ENCODE data around the gene NR2C2AP.

The NR2C2AP gene

GRCh38 chr19:19202707-19203011, 555 bp downstream of the NR2C2AP start:
- Histone ChIP-seq H3K4me1 (ENCODE audit: insufficient read depth, low read length) (no peaks in the 10 kb centered on the region), H3K4me3 (ENCODE audit: low read length) (peak overlapping the region; percentile 94), H3K27ac (ENCODE audit: low read depth, low read length) (peak overlapping the region; percentile 57), H3K27me3 (ENCODE audit: insufficient read depth, low read length) (peaks cover 35% of the 10 kb centered on the region), H3K36me3 (ENCODE audit: insufficient read depth, low read length) (peaks cover 26% of the 10 kb centered on the region), H3K9ac (ENCODE audit: low read depth, low read length) (peak overlapping the region; percentile 89), H3K9me3 (ENCODE audit: insufficient read depth, low read depth, low read length) (no peaks in the 10 kb centered on the region)
- 27% methylated on average over 11 of the region's 11 CpGs for WGBS

DNA sequence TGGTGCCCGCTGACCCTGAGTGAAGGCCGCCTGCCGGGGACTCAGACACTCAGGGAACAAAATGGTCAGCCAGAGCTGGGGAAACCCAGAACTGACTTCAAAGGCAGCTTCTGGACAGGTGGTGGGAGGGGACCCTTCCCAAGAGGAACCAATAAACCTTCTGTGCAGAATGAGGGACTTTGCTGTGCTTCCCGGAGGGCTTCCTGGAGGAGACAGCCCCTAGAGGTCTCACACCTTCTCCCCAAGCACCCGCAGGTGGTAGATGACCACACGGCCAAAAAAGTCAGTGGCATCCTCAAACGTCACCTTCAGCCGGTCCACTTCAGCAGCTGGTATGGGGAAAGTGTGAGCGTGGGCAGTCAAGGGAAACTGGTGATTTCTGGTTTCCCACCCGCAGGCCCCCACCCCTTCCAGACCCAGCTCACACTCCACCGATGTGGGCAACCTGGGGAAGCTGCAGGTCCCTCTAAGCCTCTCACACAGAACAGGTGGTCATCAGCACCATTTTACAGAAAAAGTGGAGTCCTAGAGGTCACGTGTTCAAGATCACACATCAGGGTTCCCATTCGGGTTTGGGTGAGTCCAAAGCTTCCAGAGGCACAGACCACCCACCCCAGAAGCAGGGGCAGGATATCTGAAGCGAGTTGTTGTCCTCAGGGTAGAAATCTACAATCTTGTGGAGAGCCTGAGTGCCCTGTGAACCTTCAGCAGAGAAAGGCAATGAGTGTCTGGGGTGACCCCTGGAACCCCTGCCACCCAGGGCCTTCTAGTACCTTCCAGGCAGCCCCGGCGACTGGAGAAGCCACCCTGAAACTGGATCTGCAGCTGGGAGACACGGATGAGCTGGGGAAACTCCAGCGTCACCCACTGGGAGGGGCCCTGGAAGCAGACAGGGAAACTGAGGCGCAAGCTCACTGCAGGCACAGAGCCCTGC, 1.2 kb downstream of the NR2C2AP start:
- Histone ChIP-seq H3K9me3 (ENCODE audit: insufficient read depth, low read depth, low read length) (no peaks in the 10 kb centered on the region), H3K27ac (ENCODE audit: low read depth, low read length) (no peak overlapping the region), H3K27me3 (ENCODE audit: insufficient read depth, low read length) (peaks cover 28% of the 10 kb centered on the region), H3K36me3 (ENCODE audit: insufficient read depth, low read length) (peaks cover 29% of the 10 kb centered on the region), H3K4me1 (ENCODE audit: insufficient read depth, low read length) (no peaks in the 10 kb centered on the region), H3K4me3 (ENCODE audit: low read length) (peak overlapping the region; percentile 94), H3K9ac (ENCODE audit: low read depth, low read length) (peak overlapping the region; percentile 89)
- 90% methylated on average over 19 of the region's 19 CpGs for WGBS

- no peaks in the 10 kb centered on the region for H3K4me1 ChIP-seq (ENCODE audit: insufficient read depth, low read length)
- no peak overlapping the region for H3K9ac ChIP-seq (ENCODE audit: low read depth, low read length)
- H3K36me3 ChIP-seq (ENCODE audit: insufficient read depth, low read length), result peaks cover 26% of the 10 kb centered on the region
- 91% methylated on average over 5 of the region's 5 CpGs for WGBS
- H3K4me3 ChIP-seq (ENCODE audit: low read length), result no peak overlapping the region
- no peaks in the 10 kb centered on the region for H3K27me3 ChIP-seq (ENCODE audit: insufficient read depth, low read length)
- no peaks in the 10 kb centered on the region for H3K9me3 ChIP-seq (ENCODE audit: insufficient read depth, low read depth, low read length)
- H3K27ac ChIP-seq (ENCODE audit: low read depth, low read length), result no peak overlapping the region
Observed at GRCh38 chr19:19193926-19194325, 9.3 kb downstream of the NR2C2AP start.

DNA sequence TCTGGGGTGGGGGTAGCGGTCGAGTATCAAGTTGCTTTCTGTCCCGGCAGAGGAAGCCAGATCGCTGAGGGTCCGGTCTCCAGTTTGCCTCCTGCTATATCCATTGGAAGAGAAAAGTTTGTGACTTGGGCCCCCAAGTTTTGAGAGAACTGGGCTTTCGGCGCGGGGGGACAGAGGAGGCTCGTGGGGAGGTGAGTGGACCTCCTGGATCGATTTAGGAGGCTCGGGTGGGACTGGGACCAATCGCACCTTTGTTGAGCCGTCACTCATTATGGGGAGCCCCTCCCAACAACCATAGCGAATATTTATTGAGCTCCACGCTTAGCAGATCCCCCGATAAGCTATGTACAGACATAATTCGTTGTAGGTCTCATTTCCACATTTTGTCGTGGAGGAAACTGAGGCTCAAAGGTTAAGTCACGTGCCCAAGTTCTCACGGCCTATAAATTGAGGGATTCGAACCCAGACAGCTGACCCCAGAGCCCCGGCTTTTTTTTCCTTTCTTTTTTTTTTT, 10.2 kb downstream of the NR2C2AP start:
- no peaks in the 10 kb centered on the region for H3K9me3 ChIP-seq (ENCODE audit: insufficient read depth, low read depth, low read length)
- H3K27me3 ChIP-seq (ENCODE audit: insufficient read depth, low read length), result no peaks in the 10 kb centered on the region
- H3K4me3 ChIP-seq (ENCODE audit: low read length), result peak overlapping the region; percentile 85
- peak overlapping the region; percentile 82 for H3K9ac ChIP-seq (ENCODE audit: low read depth, low read length)
- no peaks in the 10 kb centered on the region for H3K4me1 ChIP-seq (ENCODE audit: insufficient read depth, low read length)
- H3K36me3 ChIP-seq (ENCODE audit: insufficient read depth, low read length), result peaks cover 17% of the 10 kb centered on the region
- H3K27ac ChIP-seq (ENCODE audit: low read depth, low read length), result peak overlapping the region; percentile 58
- WGBS, result 9% methylated on average over 22 of the region's 22 CpGs

GRCh38 chr19:19192078-19192882, 10.9 kb downstream of the NR2C2AP start, which contains the start of the genes BORCS8 and RFXANK:
Gene BORCS8 (minus strand): TSS chr19:19192152. CDS start chr19:19192117, 35 bp downstream.
Gene RFXANK (plus strand): TSS chr19:19192258. CDS start chr19:19193947, 1,689 bp downstream.
- Histone ChIP-seq H3K9ac (ENCODE audit: low read depth, low read length) (peak within 1 kb of the TSS; percentile 88), H3K9me3 (ENCODE audit: insufficient read depth, low read depth, low read length) (no peaks in the 10 kb centered on the region), H3K27ac (ENCODE audit: low read depth, low read length) (peak within 1 kb of the TSS; percentile 96), H3K4me3 (ENCODE audit: low read length) (peak within 1 kb of the TSS; percentile 85), H3K36me3 (ENCODE audit: insufficient read depth, low read length) (peaks cover 17% of the 10 kb centered on the region), H3K27me3 (ENCODE audit: insufficient read depth, low read length) (no peaks in the 10 kb centered on the region), H3K4me1 (ENCODE audit: insufficient read depth, low read length) (no peaks in the 10 kb centered on the region)
- WGBS, result under 1% methylated on average over 49 of the region's 53 CpGs

GRCh38 chr19:19191768-19192077, 11.5 kb downstream of the NR2C2AP start:
- H3K27ac ChIP-seq (ENCODE audit: low read depth, low read length), result peak overlapping the region; percentile 96
- H3K9me3 ChIP-seq (ENCODE audit: insufficient read depth, low read depth, low read length), result no peaks in the 10 kb centered on the region
- no peaks in the 10 kb centered on the region for H3K4me1 ChIP-seq (ENCODE audit: insufficient read depth, low read length)
- H3K9ac ChIP-seq (ENCODE audit: low read depth, low read length), result peak overlapping the region; percentile 88
- H3K27me3 ChIP-seq (ENCODE audit: insufficient read depth, low read length), result no peaks in the 10 kb centered on the region
- H3K4me3 ChIP-seq (ENCODE audit: low read length), result peak overlapping the region; percentile 85
- H3K36me3 ChIP-seq (ENCODE audit: insufficient read depth, low read length), result peaks cover 11% of the 10 kb centered on the region; the same call in 1 of the 2 replicates
- WGBS, result under 1% methylated on average over 17 of the region's 17 CpGs

- H3K9me3 ChIP-seq (ENCODE audit: insufficient read depth, low read depth, low read length), result no peaks in the 10 kb centered on the region
- H3K4me3 ChIP-seq (ENCODE audit: low read length), result no peak overlapping the region
- no peak overlapping the region for H3K27ac ChIP-seq (ENCODE audit: low read depth, low read length)
- 96% methylated on average over 14 of the region's 14 CpGs for WGBS
- H3K4me1 ChIP-seq (ENCODE audit: insufficient read depth, low read length), result no peaks in the 10 kb centered on the region
- no peaks in the 10 kb centered on the region for H3K27me3 ChIP-seq (ENCODE audit: insufficient read depth, low read length)
- peaks cover 9% of the 10 kb centered on the region for H3K36me3 ChIP-seq (ENCODE audit: insufficient read depth, low read length)
- H3K9ac ChIP-seq (ENCODE audit: low read depth, low read length), result no peak overlapping the region
Observed at GRCh38 chr19:19186742-19187141, 16.5 kb downstream of the NR2C2AP start.

GRCh38 chr19:19185853-19186740, 17.1 kb downstream of the NR2C2AP start:
- no peaks in the 10 kb centered on the region for H3K4me1 ChIP-seq (ENCODE audit: insufficient read depth, low read length)
- H3K9me3 ChIP-seq (ENCODE audit: insufficient read depth, low read depth, low read length), result no peaks in the 10 kb centered on the region
- H3K4me3 ChIP-seq (ENCODE audit: low read length), result no peak overlapping the region
- H3K27ac ChIP-seq (ENCODE audit: low read depth, low read length), result no peak overlapping the region
- H3K36me3 ChIP-seq (ENCODE audit: insufficient read depth, low read length), result peaks cover 10% of the 10 kb centered on the region
- H3K27me3 ChIP-seq (ENCODE audit: insufficient read depth, low read length), result no peaks in the 10 kb centered on the region
- 55% methylated on average over 9 of the region's 9 CpGs for WGBS
- H3K9ac ChIP-seq (ENCODE audit: low read depth, low read length), result no peak overlapping the region

DNA sequence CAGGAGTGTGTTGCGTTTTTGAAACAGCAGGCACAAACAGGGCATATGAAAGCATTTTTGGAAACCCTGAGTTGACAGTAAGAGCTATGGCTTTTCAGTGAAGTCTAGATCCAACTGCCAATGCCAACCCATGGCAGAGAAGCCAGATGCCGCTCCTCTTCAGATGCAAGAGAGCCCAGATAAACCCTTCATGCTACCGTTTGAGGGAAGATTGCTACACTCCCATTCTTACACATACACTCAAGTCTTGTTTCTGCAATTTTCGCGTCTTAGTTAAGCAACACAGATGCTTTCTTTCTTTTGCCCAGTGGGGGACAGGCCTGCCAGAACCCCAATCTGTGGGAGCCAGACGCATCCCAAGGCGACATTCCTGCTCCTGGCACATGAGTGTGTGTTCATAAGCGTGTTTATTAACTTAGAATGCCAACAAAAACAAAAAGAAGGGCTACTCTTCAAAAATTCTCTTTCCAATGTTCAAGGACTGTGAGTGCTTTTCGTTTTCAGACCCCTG, 21.7 kb downstream of the NR2C2AP start:
- Histone ChIP-seq H3K9ac (ENCODE audit: low read depth, low read length) (no peak overlapping the region), H3K27me3 (ENCODE audit: insufficient read depth, low read length) (no peaks in the 10 kb centered on the region), H3K4me3 (ENCODE audit: low read length) (no peak overlapping the region), H3K4me1 (ENCODE audit: insufficient read depth, low read length) (no peaks in the 10 kb centered on the region), H3K36me3 (ENCODE audit: insufficient read depth, low read length) (peaks cover 10% of the 10 kb centered on the region), H3K9me3 (ENCODE audit: insufficient read depth, low read depth, low read length) (no peaks in the 10 kb centered on the region), H3K27ac (ENCODE audit: low read depth, low read length) (no peak overlapping the region)
- WGBS, result 95% methylated on average over 9 of the region's 9 CpGs

All from HUES64 (cell line).